Liver (tissue), 9 donors: Measurements from ENCODE around the gene ZNF414. TPM values are rescaled to one million over a fixed set of nuclear protein-coding genes. Genes with fewer than 3 reads are reported as not detected.

Experiments
- DNase-seq: peaks from one replicate; pipeline ENCODE4 v3.0.0-alpha.2; 2017; ENCODE audit warnings: low spot score
- H3K27ac ChIP-seq, 2 donors: one replicate each; pipeline ENCODE4 v1.7.0; 2013; ENCODE audit warnings: inconsistent platforms in 2 of 2, low read length in 2 of 2, control low read depth in 1 of 2, low read depth in 1 of 2, mild to moderate bottlenecking in 1 of 2
- H3K27me3 ChIP-seq, 4 donors: one replicate each; pipeline versions ENCODE4 v1.6.1 to v1.7.0; 2013; ENCODE audit warnings: low read length in 3 of 4, inconsistent platforms in 1 of 4, mild to moderate bottlenecking in 1 of 4, moderate library complexity in 1 of 4; ENCODE audit not compliant: control insufficient read depth in 4 of 4, insufficient read depth in 4 of 4
- H3K36me3 ChIP-seq, 4 donors: one replicate each; pipeline versions ENCODE4 v1.6.1 to v1.7.0; 2013; ENCODE audit warnings: low read length in 3 of 4, mild to moderate bottlenecking in 3 of 4, low read depth in 1 of 4, moderate library complexity in 1 of 4; ENCODE audit not compliant: control insufficient read depth in 4 of 4, insufficient read depth in 3 of 4
- H3K4me1 ChIP-seq, 4 donors: one replicate each; pipeline versions ENCODE4 v1.6.1 to v1.7.0; 2013; ENCODE audit warnings: low read length in 3 of 4, mild to moderate bottlenecking in 3 of 4, moderate library complexity in 1 of 4; ENCODE audit not compliant: control insufficient read depth in 4 of 4, insufficient read depth in 4 of 4
- H3K4me3 ChIP-seq, 3 donors: one replicate each; pipeline versions ENCODE4 v1.6.1 to v1.7.0; 2013; ENCODE audit warnings: low read length in 3 of 3, control low read depth in 1 of 3, low read depth in 1 of 3, mild to moderate bottlenecking in 1 of 3
- H3K9ac ChIP-seq, 2 donors: one replicate each; pipeline ENCODE4 v1.7.0; 2013; ENCODE audit warnings: low read length in 2 of 2, mild to moderate bottlenecking in 2 of 2, moderate library complexity in 2 of 2, control low read depth in 1 of 2, low read depth in 1 of 2
- H3K9me3 ChIP-seq, 4 donors: one replicate each; pipeline versions ENCODE4 v1.6.1 to v1.7.0; 2013; ENCODE audit warnings: low read length in 3 of 4; ENCODE audit not compliant: control insufficient read depth in 4 of 4
- ATF3 ChIP-seq: IDR thresholded peaks from 2 replicates; pipeline ENCODE4 v1.6.1; 2016; ENCODE audit warnings: antibody characterized with exemption
- EGR1 ChIP-seq, 2 donors: IDR thresholded peaks; 2 replicates each; pipeline ENCODE4 v1.6.1; 2016 to 2018; ENCODE audit warnings: antibody characterized with exemption in 2 of 2, low read depth in 2 of 2
- FOXA1 ChIP-seq: IDR thresholded peaks from 2 replicates; pipeline ENCODE4 v1.6.1; 2016; ENCODE audit warnings: antibody characterized with exemption
- FOXA2 ChIP-seq: IDR thresholded peaks from 2 replicates; pipeline ENCODE4 v1.6.1; 2016; ENCODE audit warnings: antibody characterized with exemption
- GABPA ChIP-seq, 2 donors: IDR thresholded peaks in 1 of 2; conservative IDR thresholded peaks in 1 of 2; 2 replicates each; pipeline ENCODE4 v1.6.1; 2016; ENCODE audit warnings: antibody characterized with exemption in 2 of 2, mild to moderate bottlenecking in 1 of 2, moderate library complexity in 1 of 2
- HNF4A ChIP-seq, 2 donors: conservative IDR thresholded peaks; 2 replicates each; pipeline ENCODE4 v1.6.1; 2016; ENCODE audit warnings: antibody characterized with exemption in 2 of 2, mild to moderate bottlenecking in 2 of 2
- HNF4G ChIP-seq: IDR thresholded peaks from 2 replicates; pipeline ENCODE4 v1.6.1; 2016; ENCODE audit warnings: antibody characterized with exemption
- JUND ChIP-seq, 2 donors: IDR thresholded peaks; 2 replicates each; pipeline ENCODE4 v1.6.1; 2016; ENCODE audit warnings: antibody characterized with exemption in 2 of 2
- MAX ChIP-seq: IDR thresholded peaks from 2 replicates; pipeline ENCODE4 v1.6.1; 2016; ENCODE audit warnings: antibody characterized with exemption
- REST ChIP-seq: IDR thresholded peaks from 2 replicates; pipeline ENCODE4 v1.6.1; 2016; ENCODE audit warnings: antibody characterized with exemption, mild to moderate bottlenecking
- RXRA ChIP-seq, 2 donors: IDR thresholded peaks; 2 replicates each; pipeline ENCODE4 v1.6.1; 2017 to 2018; ENCODE audit warnings: antibody characterized with exemption in 2 of 2, mild to moderate bottlenecking in 1 of 2
- SP1 ChIP-seq: IDR thresholded peaks from 2 replicates; pipeline ENCODE4 v1.6.1; 2018; ENCODE audit warnings: antibody characterized with exemption, mild to moderate bottlenecking
- TAF1 ChIP-seq: conservative IDR thresholded peaks from 2 replicates; pipeline ENCODE4 v1.6.1; 2016; ENCODE audit warnings: antibody characterized with exemption, mild to moderate bottlenecking
- YY1 ChIP-seq: IDR thresholded peaks from 2 replicates; pipeline ENCODE4 v1.6.1; 2016; ENCODE audit warnings: antibody characterized with exemption, mild to moderate bottlenecking
- ZBTB33 ChIP-seq: IDR thresholded peaks from 2 replicates; pipeline ENCODE4 v1.6.1; 2016; ENCODE audit warnings: antibody characterized with exemption
- WGBS: extraction: QIAGEN DNeasy Blood & Tissue Kit; methylation state at CpG from one replicate; pipeline ENCODE4 v1.1.7; 2013; 5-methylcytosine and 5-hydroxymethylcytosine counted together
- polyA plus RNA-seq, 2 donors: library from polyadenylated mRNA; stranded (reverse) in 1 of 2; unstranded in 1 of 2; fragments of 200-250 nt in 1 of 2; fragments of >200 nt in 1 of 2; fragmentation: Nextera tagmentation in 1 of 2; extraction: Ambion mirVana in 1 of 2; gene quantifications; one replicate each; pipeline versions ENCODE4 v1.2.1 to v1.2.3, GENCODE V29; 2013 to 2015
- total RNA-seq, 2 donors: library from RNA; depleted of rRNA; stranded (reverse); fragments of >200 nt; gene quantifications; one replicate each; pipeline ENCODE4 v1.2.3, GENCODE V29; 2014
- TF ChIP-seq, protein P1 (sequence below): fragments of 150-350 bp; IDR thresholded peaks from 2 replicates; pipeline ENCODE4 v1.5.1; 2017; ENCODE audit warnings: improper control_type of control experiment, low read depth, low read length; ENCODE audit not compliant: missing input control
- donor health status: healthy.
- donor health status: healthy.
- donor health status: healthy.
- donor health status: healthy.
- donor health status: healthy.

The ZNF414 gene
- total and polyA plus RNA-seq, 4 donors, result 3.5 to 16.0 (median 7.2) TPM

GRCh38 chr19:8477889-8478288 lies 36.1 kb downstream of the ZNF414 start (continued):
- TF ChIP-seq, protein P1, sequence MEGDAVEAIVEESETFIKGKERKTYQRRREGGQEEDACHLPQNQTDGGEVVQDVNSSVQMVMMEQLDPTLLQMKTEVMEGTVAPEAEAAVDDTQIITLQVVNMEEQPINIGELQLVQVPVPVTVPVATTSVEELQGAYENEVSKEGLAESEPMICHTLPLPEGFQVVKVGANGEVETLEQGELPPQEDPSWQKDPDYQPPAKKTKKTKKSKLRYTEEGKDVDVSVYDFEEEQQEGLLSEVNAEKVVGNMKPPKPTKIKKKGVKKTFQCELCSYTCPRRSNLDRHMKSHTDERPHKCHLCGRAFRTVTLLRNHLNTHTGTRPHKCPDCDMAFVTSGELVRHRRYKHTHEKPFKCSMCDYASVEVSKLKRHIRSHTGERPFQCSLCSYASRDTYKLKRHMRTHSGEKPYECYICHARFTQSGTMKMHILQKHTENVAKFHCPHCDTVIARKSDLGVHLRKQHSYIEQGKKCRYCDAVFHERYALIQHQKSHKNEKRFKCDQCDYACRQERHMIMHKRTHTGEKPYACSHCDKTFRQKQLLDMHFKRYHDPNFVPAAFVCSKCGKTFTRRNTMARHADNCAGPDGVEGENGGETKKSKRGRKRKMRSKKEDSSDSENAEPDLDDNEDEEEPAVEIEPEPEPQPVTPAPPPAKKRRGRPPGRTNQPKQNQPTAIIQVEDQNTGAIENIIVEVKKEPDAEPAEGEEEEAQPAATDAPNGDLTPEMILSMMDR, result no peak
- no peak for TF ChIP-seq MAX
- no peak for TF ChIP-seq GABPA (IDR thresholded peaks at IDR 0.05 in 1 of 2, conservative IDR thresholded peaks at IDR 0.05 in 1 of 2)
- no peak for TF ChIP-seq FOXA1
- no peak for TF ChIP-seq HNF4G
- TF ChIP-seq JUND (IDR thresholded peaks at IDR 0.05), result no peak
- no peak for TF ChIP-seq RXRA (IDR thresholded peaks at IDR 0.05)
- TF ChIP-seq SP1, result no peak
- no peak for TF ChIP-seq YY1
- no peak for TF ChIP-seq TAF1
- TF ChIP-seq HNF4A (conservative IDR thresholded peaks at IDR 0.05), result no peak
- TF ChIP-seq EGR1 (IDR thresholded peaks at IDR 0.05; ENCODE audit: low read depth in 2 of 2), result no peak
- TF ChIP-seq ATF3, result no peak

- Histone ChIP-seq H3K4me1 (no peaks in the 10 kb centered on the region), H3K36me3 (peaks cover 11 to 80% (median 56%) of the 10 kb centered on the region in 4 donors), H3K27me3 (no peaks in the 10 kb centered on the region), H3K9me3 (no peaks in the 10 kb centered on the region), H3K4me3 (no peak overlapping the region), H3K27ac (no peak overlapping the region), H3K9ac (no peak overlapping the region)
- TF ChIP-seq EGR1 (IDR thresholded peaks at IDR 0.05; ENCODE audit: low read depth in 2 of 2) (no peak), HNF4G (no peak), REST (no peak), MAX (no peak)
- 90% methylated on average over 8 of the region's 8 CpGs for WGBS
- no peak for DNase-seq
Observed at GRCh38 chr19:8476524-8476923, 37.4 kb downstream of the ZNF414 start.

DNA sequence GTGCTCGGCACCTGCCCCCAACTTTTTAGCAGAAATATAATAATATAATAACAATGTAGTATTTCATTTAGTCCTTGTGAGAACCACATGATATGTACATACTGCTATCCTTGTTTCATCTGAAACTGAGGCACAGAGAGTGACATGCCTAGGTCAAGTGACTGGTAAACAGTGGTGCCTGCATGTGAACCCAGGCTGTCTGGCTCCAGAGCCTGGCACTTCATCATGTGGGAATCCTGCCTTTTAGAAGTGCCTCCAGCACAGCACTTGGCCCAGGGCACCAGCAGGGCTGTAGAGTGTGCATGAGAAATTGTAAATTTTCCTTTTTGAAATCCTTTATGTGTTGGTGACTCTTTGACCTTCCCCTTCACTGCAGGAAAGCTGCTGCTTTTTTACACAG lies 39.0 kb downstream of the ZNF414 start:
- H3K4me3 ChIP-seq, result no peak overlapping the region
- no peaks in the 10 kb centered on the region for H3K4me1 ChIP-seq
- no peak for DNase-seq
- no peak overlapping the region for H3K9ac ChIP-seq
- H3K9me3 ChIP-seq, result no peaks in the 10 kb centered on the region
- H3K27ac ChIP-seq, result no peak overlapping the region
- TF ChIP-seq FOXA2 (no peak), REST (no peak), JUND (IDR thresholded peaks at IDR 0.05) (no peak), HNF4A (conservative IDR thresholded peaks at IDR 0.05) (no peak), ZBTB33 (no peak)
- TF ChIP-seq, protein P1, result no peak
- H3K27me3 ChIP-seq, result no peaks in the 10 kb centered on the region
- H3K36me3 ChIP-seq, result peaks cover 9 to 84% (median 61%) of the 10 kb centered on the region in 4 donors
- 95% methylated on average over 1 of the region's 1 CpG for WGBS
